Heart left ventricle (tissue), 16 donors: ENCODE measurements around the gene ARVCF. TPM values are rescaled to one million over a fixed set of nuclear protein-coding genes. Genes with fewer than 3 reads are reported as not detected.

Source experiments
- ATAC-seq, 4 donors: fragments of 200-7000 bp; cut with Tn5 transposase; one replicate each; pipeline ENCODE4 v1.9.1; 2020 to 2022; ENCODE audit warnings: moderate library complexity in 4 of 4, mild to moderate bottlenecking in 3 of 4, moderate number of reproducible peaks in 1 of 4
- DNase-seq, 5 donors: peaks; one replicate each; pipeline ENCODE4 v3.0.0-alpha.2; 2020
- H3K27ac ChIP-seq, 12 donors: fragments of 200-600 bp; sonication (generic) in 4 of 12; one replicate each; pipeline versions ENCODE4 v1.5.0 to v1.8.0; 2016 to 2022; ENCODE audit warnings: mild to moderate bottlenecking in 2 of 12
- H3K27me3 ChIP-seq, 9 donors: fragments of 200-600 bp; sonication (generic) in 2 of 9; one replicate each; pipeline versions ENCODE4 v1.5.1 to v1.8.0; 2016 to 2022; ENCODE audit warnings: mild to moderate bottlenecking in 3 of 9
- H3K36me3 ChIP-seq, 9 donors: fragments of 200-600 bp; sonication (generic) in 2 of 9; one replicate each; pipeline versions ENCODE4 v1.5.0 to v1.8.0; 2018 to 2022; ENCODE audit warnings: mild to moderate bottlenecking in 2 of 9
- H3K4me1 ChIP-seq, 12 donors: fragments of 200-600 bp; sonication (generic) in 4 of 12; one replicate each; pipeline versions ENCODE4 v1.5.0 to v1.8.0; 2016 to 2022; ENCODE audit warnings: mild to moderate bottlenecking in 3 of 12
- H3K4me3 ChIP-seq, 12 donors: fragments of 200-600 bp; sonication (generic) in 4 of 12; one replicate each; pipeline versions ENCODE4 v1.5.0 to v1.8.0; 2017 to 2022; ENCODE audit warnings: mild to moderate bottlenecking in 9 of 12, moderate library complexity in 4 of 12
- H3K9me3 ChIP-seq, 12 donors: fragments of 200-600 bp; sonication (generic) in 4 of 12; one replicate each; pipeline versions ENCODE4 v1.5.0 to v1.8.0; 2016 to 2022; ENCODE audit warnings: mild to moderate bottlenecking in 1 of 12
- POLR2A ChIP-seq, 2 donors: fragments of 450-650 bp; IDR thresholded peaks; one replicate each; pipeline ENCODE4 v1.6.1; 2017; ENCODE audit warnings: antibody characterized with exemption in 2 of 2, mild to moderate bottlenecking in 2 of 2, moderate library complexity in 2 of 2
- WGBS, 4 donors: extraction: QIAGEN DNeasy Blood & Tissue Kit in 2 of 4; methylation state at CpG; one replicate each; pipeline versions ENCODE4 v1.1.5 to v1.1.7; 2013 to 2018; 5-methylcytosine and 5-hydroxymethylcytosine counted together
- intact Hi-C, 10 donors: fragments of 100-400 bp; cut with DNase I; formaldehyde crosslinking; loops; one replicate each; pipeline versions ENCODE4 v1.11.1 to v1.14.2; 2022
- polyA plus RNA-seq, 2 donors: library from polyadenylated mRNA; stranded (reverse); fragments of 200-250 nt; gene quantifications; one replicate each; pipeline ENCODE4 v1.2.3, GENCODE V29; 2013
- total RNA-seq, 9 donors: library from RNA; depleted of rRNA in 2 of 9; stranded (reverse); fragments of >200 nt in 2 of 9; fragmentation: NEBNext Ultra II Directional in 3 of 9; extraction: Animal tissue kit (Norgen Biotek cat#: 25700) in 3 of 9; gene quantifications; one replicate each; pipeline versions ENCODE4 v1.1.0 to v1.2.4, GENCODE V29; 2016 to 2023
- TF ChIP-seq, protein P1 (sequence below), 12 donors: fragments of 200-600 bp; sonication (generic) in 4 of 12; IDR thresholded peaks; one replicate each; pipeline versions ENCODE4 v1.5.0 to v1.8.0; 2018 to 2022; ENCODE audit warnings: antibody characterized with exemption in 12 of 12, mild to moderate bottlenecking in 5 of 12
- donor health status: ischemic (EF 13 %, LVEDD 7.1; RV severe dilation, severe dysfunction).
- donor health status: healthy with polysubstance abuse.
- donor health status: DM: no; HTN: yes; CAD: no.
- donor health status: DM: no; HTN: no; CAD: no.
- donor health status: ischemic (EF 25% LVEDD 6.9; RV normal size, moderate dysfunction).
- donor health status: ischemic (EF 25% LVEDD 5.7; RV mildly dilated, moderate dysfunction).
- donor health status: healthy.
- donor health status: DM: yes; HTN: yes; CAD: no.
- donor health status: ischemic (EF 35%, LVEDD 5.7; RV mildly dilated, moderate dysfunction).
- donor health status: nonischemic (EF 11% LVEDD 7.7; RV severe dilation, severe dysfunction).
- donor health status: DM: yes; HTN: yes; CAD: no.
- donor health status: PGD.
- donor health status: ischemic (EF 29% LVEDD 5.4; RV normal size, mild dysfunction).
- donor health status: nonischemic (EF 23%, LVEDD 6.1; RV moderate dilation, normal function).

ARVCF gene
- total and polyA plus RNA-seq, 11 donors, result 21.2 to 46.6 (median 33.3) TPM

DNA sequence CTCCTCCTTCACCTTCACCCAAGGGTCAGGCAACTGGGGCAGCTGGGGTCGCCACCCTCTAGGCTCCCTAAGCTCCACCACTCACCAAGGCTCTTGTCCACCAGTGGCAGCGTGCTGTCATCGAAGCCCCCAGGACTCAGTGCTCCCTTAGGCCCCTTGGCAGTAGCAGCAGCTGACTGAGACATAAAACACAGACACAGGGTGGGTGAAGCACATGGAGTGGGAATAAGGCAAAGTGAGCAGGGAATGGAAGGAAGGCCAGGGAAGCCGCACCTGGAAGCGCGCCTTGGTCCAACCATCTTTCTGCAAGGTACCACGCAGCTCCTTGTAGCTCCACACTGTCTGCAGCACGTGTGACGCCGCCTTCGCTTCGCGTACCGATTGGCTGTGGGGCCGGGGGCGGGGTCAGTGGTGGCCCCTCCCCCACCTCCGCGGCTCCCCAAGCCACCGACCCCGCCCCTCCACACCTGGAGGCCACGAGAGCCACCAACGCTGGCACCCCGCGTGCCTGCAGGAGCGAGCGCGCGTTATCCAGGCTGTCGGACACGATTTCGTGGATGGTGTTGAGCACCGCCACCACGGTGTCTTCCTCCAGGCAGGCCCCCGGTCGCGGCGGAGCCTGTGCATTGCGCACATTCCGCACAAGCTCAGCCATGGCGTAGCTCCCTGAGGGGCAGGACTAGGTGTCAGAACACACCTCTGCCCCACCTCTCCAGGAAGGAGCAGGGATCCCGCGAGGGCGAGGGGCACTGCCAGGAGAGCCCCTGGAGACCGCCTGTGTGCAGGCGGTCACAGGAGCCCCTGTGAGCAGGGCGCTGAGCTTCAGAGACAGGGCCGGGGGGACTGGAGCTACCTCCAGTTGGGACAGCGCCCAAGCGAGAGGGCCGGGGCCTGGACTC lies 43.7 kb downstream of the ARVCF start:
- Histone ChIP-seq H3K4me3 (no peak overlapping the region), H3K27ac (peak overlapping the region in 1 of 12 donors; percentile 41), H3K36me3 (peaks cover 0 to 82% (median 60%) of the 10 kb centered on the region in 9 donors), H3K4me1 (peaks cover 0 to 32% (median 5%) of the 10 kb centered on the region in 12 donors), H3K27me3 (no peaks in the 10 kb centered on the region), H3K9me3 (no peaks in the 10 kb centered on the region)
- intact Hi-C loops, result loop anchor here in 4 of 10 donors (1.0 to 10.0 kb wide), 4 partner anchors 40 to 314 kb away; no protein-coding TSS in a partner anchor
- ATAC-seq (no peak), DNase-seq (no peak)
- TF ChIP-seq, protein P1, sequence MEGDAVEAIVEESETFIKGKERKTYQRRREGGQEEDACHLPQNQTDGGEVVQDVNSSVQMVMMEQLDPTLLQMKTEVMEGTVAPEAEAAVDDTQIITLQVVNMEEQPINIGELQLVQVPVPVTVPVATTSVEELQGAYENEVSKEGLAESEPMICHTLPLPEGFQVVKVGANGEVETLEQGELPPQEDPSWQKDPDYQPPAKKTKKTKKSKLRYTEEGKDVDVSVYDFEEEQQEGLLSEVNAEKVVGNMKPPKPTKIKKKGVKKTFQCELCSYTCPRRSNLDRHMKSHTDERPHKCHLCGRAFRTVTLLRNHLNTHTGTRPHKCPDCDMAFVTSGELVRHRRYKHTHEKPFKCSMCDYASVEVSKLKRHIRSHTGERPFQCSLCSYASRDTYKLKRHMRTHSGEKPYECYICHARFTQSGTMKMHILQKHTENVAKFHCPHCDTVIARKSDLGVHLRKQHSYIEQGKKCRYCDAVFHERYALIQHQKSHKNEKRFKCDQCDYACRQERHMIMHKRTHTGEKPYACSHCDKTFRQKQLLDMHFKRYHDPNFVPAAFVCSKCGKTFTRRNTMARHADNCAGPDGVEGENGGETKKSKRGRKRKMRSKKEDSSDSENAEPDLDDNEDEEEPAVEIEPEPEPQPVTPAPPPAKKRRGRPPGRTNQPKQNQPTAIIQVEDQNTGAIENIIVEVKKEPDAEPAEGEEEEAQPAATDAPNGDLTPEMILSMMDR (IDR thresholded peaks at IDR 0.05), result no peak
- no peak for TF ChIP-seq POLR2A (IDR thresholded peaks at IDR 0.05)
- 93% methylated on average over 27 to 50 of the region's 50 CpGs for WGBS, 4 donors

DNA sequence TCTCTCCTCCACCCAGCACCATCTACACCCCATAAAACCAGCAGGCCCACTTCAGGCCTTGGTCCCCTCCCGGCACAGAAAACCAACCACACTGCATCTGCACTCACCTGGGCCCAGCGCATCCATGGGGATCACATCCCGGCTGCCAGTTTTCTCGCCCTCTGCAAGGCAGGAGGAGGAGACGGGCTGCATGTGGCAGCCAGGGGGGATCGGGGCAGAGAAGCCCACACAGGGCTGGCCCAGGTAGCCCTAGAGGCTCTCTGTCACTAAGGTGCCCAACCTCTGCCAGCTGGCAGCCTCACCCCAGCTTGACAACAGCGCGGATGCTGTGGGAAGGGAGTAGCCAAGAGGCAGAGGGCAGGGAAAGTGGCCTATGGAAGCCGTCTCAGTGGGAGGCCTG lies 44.4 kb downstream of the ARVCF start:
- intact Hi-C loops, result loop anchor here in 4 of 10 donors (1.0 to 10.0 kb wide), 4 partner anchors 41 to 315 kb away; no protein-coding TSS in a partner anchor
- Histone ChIP-seq H3K9me3 (no peaks in the 10 kb centered on the region), H3K27me3 (no peaks in the 10 kb centered on the region), H3K36me3 (peaks cover 0 to 82% (median 59%) of the 10 kb centered on the region in 9 donors), H3K4me3 (no peak overlapping the region), H3K4me1 (peaks cover 0 to 32% (median 5%) of the 10 kb centered on the region in 12 donors), H3K27ac (peak overlapping the region in 1 of 12 donors; percentile 41)
- TF ChIP-seq, protein P1 (IDR thresholded peaks at IDR 0.05), result no peak
- TF ChIP-seq POLR2A (IDR thresholded peaks at IDR 0.05), result no peak
- 84 to 90% (median 87%) methylated on average over 8 to 9 of the region's 9 CpGs for WGBS, 4 donors
- no peak for ATAC-seq
- no peak for DNase-seq

DNA sequence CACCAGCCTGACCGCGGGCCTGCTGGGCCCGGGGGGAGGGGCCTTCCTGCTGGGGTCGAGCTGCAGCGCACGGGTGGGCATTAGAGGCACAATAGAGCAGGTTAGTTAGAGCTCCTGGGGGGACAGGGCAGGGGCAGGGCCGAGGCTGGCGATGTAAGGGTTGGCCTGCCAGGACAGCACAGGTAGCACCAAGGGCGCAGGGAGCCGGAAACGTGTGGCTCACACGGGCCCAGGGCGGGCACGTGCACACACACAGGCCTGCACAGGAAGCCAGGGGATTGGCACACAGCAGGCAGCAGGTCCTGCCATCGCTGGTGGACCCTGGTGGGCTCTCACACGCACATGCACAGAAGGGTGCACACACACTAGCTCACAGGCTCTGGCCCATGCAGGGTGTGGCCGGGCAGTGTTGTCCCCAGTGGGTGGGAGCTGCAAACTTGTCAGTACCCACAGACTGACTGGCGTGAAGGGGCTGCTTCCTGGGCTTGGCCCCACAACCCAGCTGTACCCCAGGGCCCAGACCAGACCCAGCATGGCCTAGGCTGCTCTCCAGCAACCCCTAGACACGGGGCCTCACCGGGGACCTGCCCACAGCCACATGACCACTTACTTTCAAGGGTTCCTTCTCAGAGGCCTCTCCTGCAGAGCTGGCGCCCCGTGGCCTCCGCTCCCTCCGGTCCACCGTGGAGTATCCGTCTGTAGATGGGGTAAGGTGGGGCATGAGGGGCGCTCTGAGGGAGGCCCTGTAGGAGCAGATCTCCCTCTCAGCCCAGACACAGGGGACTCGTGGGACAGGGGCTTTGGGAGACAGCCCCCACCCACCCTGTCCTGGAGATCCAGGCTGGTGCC lies 45.1 kb downstream of the ARVCF start:
- 64 to 68% (median 66%) methylated on average over 10 to 28 of the region's 28 CpGs for WGBS, 4 donors
- Histone ChIP-seq H3K9me3 (no peaks in the 10 kb centered on the region), H3K36me3 (peaks cover 0 to 82% (median 54%) of the 10 kb centered on the region in 9 donors), H3K4me1 (peaks cover 0 to 32% (median 5%) of the 10 kb centered on the region in 12 donors), H3K27me3 (no peaks in the 10 kb centered on the region), H3K4me3 (no peak overlapping the region), H3K27ac (peak overlapping the region in 2 of 12 donors; percentile 41 to 55)
- intact Hi-C loops, result loop anchor here in 8 of 10 donors (1.0 to 10.0 kb wide), 5 partner anchors 41 to 316 kb away; no protein-coding TSS in a partner anchor
- TF ChIP-seq, protein P1 (IDR thresholded peaks at IDR 0.05), result no peak
- no peak for TF ChIP-seq POLR2A (IDR thresholded peaks at IDR 0.05)
- ATAC-seq, result peak in 1 of 4 donors; percentile 1
- DNase-seq, result no peak
